ENCODE data around the gene TMOD1. TPM values are rescaled to one million over a fixed set of nuclear protein-coding genes. Genes with fewer than 3 reads are reported as not detected.

TMOD1 gene
- total and polyA plus RNA-seq, 11 donors = 96.4 to 201 (median 158) TPM

GRCh38 chr9:97567182-97567893 is 65.9 kb downstream of the TMOD1 start:
- H3K36me3 ChIP-seq = peaks cover 0 to 57% (median 28%) of the 10 kb centered on the region in 9 donors
- peaks cover 4 to 52% (median 24%) of the 10 kb centered on the region in 12 donors for H3K4me1 ChIP-seq
- WGBS, 4 donors = 70 to 82% (median 78%) methylated on average over 9 of the region's 9 CpGs
- no peaks in the 10 kb centered on the region for H3K9me3 ChIP-seq
- no peak overlapping the region for H3K4me3 ChIP-seq
- ATAC-seq (no peak), DNase-seq (no peak)
- H3K27me3 ChIP-seq = no peaks in the 10 kb centered on the region
- peak overlapping the region in 1 of 12 donors; percentile 4 for H3K27ac ChIP-seq
- intact Hi-C loops (cut with DNase I) = loop anchor here in 1 of 10 donors (10.0 kb wide), 1 partner anchor 63 kb away; the partner anchor contains the start of gene TMOD1
- TF ChIP-seq CTCF (IDR thresholded peaks at IDR 0.05) = no peak
- TF ChIP-seq POLR2A (IDR thresholded peaks at IDR 0.05) = no peak

- Histone ChIP-seq H3K27ac (no peak overlapping the region), H3K9me3 (no peaks in the 10 kb centered on the region), H3K36me3 (peaks cover 0 to 59% (median 28%) of the 10 kb centered on the region in 9 donors), H3K27me3 (no peaks in the 10 kb centered on the region), H3K4me3 (no peak overlapping the region), H3K4me1 (peaks cover 4 to 49% (median 24%) of the 10 kb centered on the region in 12 donors)
- ATAC-seq (no peak), DNase-seq (no peak)
- intact Hi-C loops (cut with DNase I) = loop anchor here in 1 of 10 donors (10.0 kb wide), 1 partner anchor 63 kb away; the partner anchor contains the start of gene TMOD1
- no peak for TF ChIP-seq CTCF (IDR thresholded peaks at IDR 0.05)
- TF ChIP-seq POLR2A (IDR thresholded peaks at IDR 0.05) = no peak
- 35 to 59% (median 52%) methylated on average over 4 of the region's 4 CpGs for WGBS, 4 donors
Measured at GRCh38 chr9:97567894-97568202, 66.4 kb downstream of the TMOD1 start.

- WGBS, 4 donors = 89 to 94% (median 93%) methylated on average over 11 of the region's 11 CpGs
- Histone ChIP-seq H3K36me3 (peaks cover 0 to 67% (median 32%) of the 10 kb centered on the region in 9 donors), H3K27ac (no peak overlapping the region), H3K4me3 (no peak overlapping the region), H3K27me3 (no peaks in the 10 kb centered on the region), H3K4me1 (peaks cover 1 to 41% (median 20%) of the 10 kb centered on the region in 12 donors), H3K9me3 (no peaks in the 10 kb centered on the region)
- no peak for TF ChIP-seq POLR2A (IDR thresholded peaks at IDR 0.05)
- TF ChIP-seq CTCF (IDR thresholded peaks at IDR 0.05) = no peak
- DNase-seq = no peak
- no peak for ATAC-seq
- intact Hi-C loops (cut with DNase I) = loop anchor here in 1 of 10 donors (10.0 kb wide), 1 partner anchor 64 kb away; the partner anchor contains the start of gene TMOD1
Measured at GRCh38 chr9:97568461-97569275, 67.2 kb downstream of the TMOD1 start.

GRCh38 chr9:97570899-97571298 is 69.4 kb downstream of the TMOD1 start:
- Histone ChIP-seq H3K9me3 (no peaks in the 10 kb centered on the region), H3K36me3 (peaks cover 0 to 72% (median 46%) of the 10 kb centered on the region in 9 donors), H3K27ac (peak overlapping the region in 10 of 12 donors; percentile 39 to 80 (median 70)), H3K27me3 (no peaks in the 10 kb centered on the region), H3K4me3 (no peak overlapping the region), H3K4me1 (peaks cover 0 to 25% (median 7%) of the 10 kb centered on the region in 12 donors)
- TF ChIP-seq CTCF (IDR thresholded peaks at IDR 0.05) = no peak
- no peak for TF ChIP-seq POLR2A (IDR thresholded peaks at IDR 0.05)
- ATAC-seq (peak; percentile 92 to 96 (median 94)), DNase-seq (peak; percentile 81 to 93 (median 81))
- intact Hi-C loops (cut with DNase I) = no loop called here
- WGBS, 4 donors = 35 to 69% (median 54%) methylated on average over 6 of the region's 6 CpGs
